HEK293T (cell line): ENCODE data around the gene FNDC11.

Experiments
- ARNT ChIP-seq: fragments of 450-650 bp; IDR thresholded peaks from 2 replicates; pipeline ENCODE4 v1.6.1; 2017; ENCODE audit warnings: mild to moderate bottlenecking
- BHLHE40 ChIP-seq: fragments of 450-650 bp; IDR thresholded peaks from 2 replicates; pipeline ENCODE4 v1.6.1; 2016; ENCODE audit warnings: mild to moderate bottlenecking, moderate library complexity, borderline replicate concordance
- CTBP1 ChIP-seq: fragments of 450-650 bp; IDR thresholded peaks from 2 replicates; pipeline ENCODE4 v1.6.1; 2016; ENCODE audit warnings: borderline replicate concordance
- ELF4 ChIP-seq: fragments of 450-650 bp; IDR thresholded peaks from 2 replicates; pipeline ENCODE4 v1.6.1; 2017; ENCODE audit warnings: antibody characterized with exemption
- FOXA1 ChIP-seq: fragments of 450-650 bp; IDR thresholded peaks from 2 replicates; pipeline ENCODE4 v1.6.1; 2016; ENCODE audit warnings: mild to moderate bottlenecking
- FOXM1 ChIP-seq: fragments of 450-650 bp; IDR thresholded peaks from 2 replicates; pipeline ENCODE4 v1.6.1; 2017; ENCODE audit warnings: mild to moderate bottlenecking, borderline replicate concordance
- HDGF ChIP-seq: fragments of 450-650 bp; IDR thresholded peaks from 2 replicates; pipeline ENCODE4 v1.6.1; 2017; ENCODE audit warnings: antibody characterized with exemption, borderline replicate concordance
- L3MBTL2 ChIP-seq: fragments of 450-650 bp; conservative IDR thresholded peaks from 2 replicates; pipeline ENCODE4 v1.6.1; 2016; ENCODE audit warnings: mild to moderate bottlenecking
- LEF1 ChIP-seq: fragments of 450-650 bp; IDR thresholded peaks from 2 replicates; pipeline ENCODE4 v1.6.1; 2017; ENCODE audit warnings: mild to moderate bottlenecking, borderline replicate concordance
- NFRKB ChIP-seq: fragments of 450-650 bp; IDR thresholded peaks from 2 replicates; pipeline ENCODE4 v1.6.1; 2016; ENCODE audit warnings: mild to moderate bottlenecking, moderate library complexity
- SP1 ChIP-seq: fragments of 450-650 bp; IDR thresholded peaks from 2 replicates; pipeline ENCODE4 v1.6.1; 2017
- SUZ12 ChIP-seq: fragments of 450-650 bp; IDR thresholded peaks from 2 replicates; pipeline ENCODE4 v1.6.1; 2016; ENCODE audit warnings: mild to moderate bottlenecking
- TARDBP ChIP-seq: fragments of 450-650 bp; IDR thresholded peaks from 2 replicates; pipeline ENCODE4 v1.6.1; 2016

DNA sequence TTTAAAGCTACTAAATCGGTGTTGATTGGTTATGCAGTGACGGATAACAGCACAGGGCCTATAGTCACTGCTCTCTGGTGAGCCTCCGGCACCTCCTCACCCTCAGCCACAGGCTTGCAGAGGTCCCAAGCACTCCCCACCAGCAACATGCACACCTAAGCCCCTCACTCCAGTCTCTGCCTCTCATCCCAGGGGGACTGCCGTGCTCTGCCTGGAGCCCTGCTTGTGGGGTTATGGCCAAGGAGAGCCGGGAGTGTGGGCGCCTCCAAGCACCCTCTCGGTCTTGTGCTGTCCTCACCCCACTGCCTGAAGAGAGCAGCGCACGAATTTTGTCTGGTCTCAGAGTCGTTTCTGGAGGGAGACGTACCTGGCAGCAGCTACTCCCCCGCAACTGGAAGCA is 48.2 kb upstream of the FNDC11 start:
- no peak for TF ChIP-seq TARDBP
- TF ChIP-seq ELF4: no peak
- no peak for TF ChIP-seq FOXA1
- TF ChIP-seq SUZ12: no peak
- TF ChIP-seq NFRKB: no peak
- TF ChIP-seq HDGF: no peak
- no peak for TF ChIP-seq FOXM1
- TF ChIP-seq SP1: no peak
- no peak for TF ChIP-seq ARNT
- TF ChIP-seq LEF1: no peak
- no peak for TF ChIP-seq L3MBTL2
- no peak for TF ChIP-seq BHLHE40
- no peak for TF ChIP-seq CTBP1
